Gastroesophageal sphincter (tissue), 4 donors: Measurements from ENCODE around the gene ORAI2. TPM values are rescaled to one million over a fixed set of nuclear protein-coding genes. Genes with fewer than 3 reads are reported as not detected.
"Not testable (repeated sequence)": the region's sequence is repeated elsewhere in the genome, so short reads cannot be mapped to it uniquely, and the experiment has no call there.

Source experiments
- ATAC-seq: fragments of 150-250 bp; one replicate; pipeline ENCODE4 v1.9.1; 2016; ENCODE audit warnings: mild to moderate bottlenecking, moderate library complexity
- H3K27ac ChIP-seq, 4 donors: fragments of 200-600 bp; sonication (generic) in 3 of 4; 1 replicate in 3 of 4; 2 replicates in 1 of 4; pipeline ENCODE4 v1.5.1; 2016 to 2019
- H3K27me3 ChIP-seq: fragments of 200-600 bp; sonication (generic); one replicate; pipeline ENCODE4 v1.5.1; 2019
- H3K36me3 ChIP-seq, 2 donors: fragments of 200-600 bp; sonication (generic); one replicate each; pipeline ENCODE4 v1.5.1; 2019; ENCODE audit warnings: control low read depth in 1 of 2
- H3K4me1 ChIP-seq, 3 donors: fragments of 200-600 bp; sonication (generic); 1 replicate in 2 of 3; 2 replicates in 1 of 3; pipeline ENCODE4 v1.5.1; 2016 to 2019; ENCODE audit warnings: control low read depth in 2 of 3
- H3K4me3 ChIP-seq, 2 donors: fragments of 200-600 bp; sonication (generic); one replicate each; pipeline ENCODE4 v1.5.1; 2019; ENCODE audit warnings: mild to moderate bottlenecking in 1 of 2, moderate library complexity in 1 of 2
- H3K9me3 ChIP-seq, 3 donors: fragments of 200-600 bp; sonication (generic); one replicate each; pipeline ENCODE4 v1.5.1; 2017 to 2019; ENCODE audit warnings: control low read depth in 2 of 3
- CTCF ChIP-seq, 4 experiments: fragments of 200-600 bp in 2 of 4; fragments of 450-650 bp in 2 of 4; sonication (generic) in 1 of 4; IDR thresholded peaks; one replicate each; pipeline ENCODE4 v1.5.1; 2017 to 2019; ENCODE audit warnings: antibody characterized with exemption in 4 of 4, mild to moderate bottlenecking in 2 of 4, moderate library complexity in 2 of 4
- EP300 ChIP-seq: sonication (generic); formaldehyde crosslinking; IDR thresholded peaks from one replicate; pipeline ENCODE4 v1.6.1; 2017; ENCODE audit warnings: antibody characterized with exemption, mild to moderate bottlenecking
- POLR2A ChIP-seq, 2 donors: fragments of 450-650 bp; IDR thresholded peaks; one replicate each; pipeline ENCODE4 v1.6.1; 2017; ENCODE audit warnings: antibody characterized with exemption in 2 of 2, mild to moderate bottlenecking in 2 of 2, moderate library complexity in 1 of 2
- POLR2AphosphoS5 ChIP-seq: sonication (generic); formaldehyde crosslinking; IDR thresholded peaks from one replicate; pipeline ENCODE4 v1.6.1; 2017; ENCODE audit warnings: antibody characterized with exemption
- WGBS, 2 donors: methylation state at CpG; one replicate each; pipeline ENCODE4 v1.1.5; 2018; ENCODE audit warnings: low coverage in 1 of 2; 5-methylcytosine and 5-hydroxymethylcytosine counted together
- total RNA-seq, 4 donors: library from RNA; depleted of rRNA; stranded (reverse); fragments of >200 nt; gene quantifications; one replicate each; pipeline ENCODE4 v1.1.0, GENCODE V29; 2016

The ORAI2 gene
- total RNA-seq, 4 donors from 2014 or later: 3.3 to 15.6 (median 6.7) TPM

GRCh38 chr7:102407910-102408309 is 25.5 kb upstream of the ORAI2 start:
- WGBS, 2 donors: 84 to 92% methylated on average over 4 to 5 of the region's 6 CpGs
- Histone ChIP-seq H3K36me3 (peaks cover 0 to 100% of the 10 kb centered on the region in 2 donors), H3K4me3 (no peak overlapping the region), H3K9me3 (peaks cover 0 to 6% (median 0%) of the 10 kb centered on the region in 3 donors), H3K27me3 (no peaks in the 10 kb centered on the region), H3K27ac (no peak overlapping the region), H3K4me1 (peaks cover 0 to 9% (median 0%) of the 10 kb centered on the region in 3 donors)
- ATAC-seq: no peak
- TF ChIP-seq POLR2A (IDR thresholded peaks at IDR 0.05) (no peak), POLR2AphosphoS5 (no peak), EP300 (no peak), CTCF (IDR thresholded peaks at IDR 0.05) (no peak)

DNA sequence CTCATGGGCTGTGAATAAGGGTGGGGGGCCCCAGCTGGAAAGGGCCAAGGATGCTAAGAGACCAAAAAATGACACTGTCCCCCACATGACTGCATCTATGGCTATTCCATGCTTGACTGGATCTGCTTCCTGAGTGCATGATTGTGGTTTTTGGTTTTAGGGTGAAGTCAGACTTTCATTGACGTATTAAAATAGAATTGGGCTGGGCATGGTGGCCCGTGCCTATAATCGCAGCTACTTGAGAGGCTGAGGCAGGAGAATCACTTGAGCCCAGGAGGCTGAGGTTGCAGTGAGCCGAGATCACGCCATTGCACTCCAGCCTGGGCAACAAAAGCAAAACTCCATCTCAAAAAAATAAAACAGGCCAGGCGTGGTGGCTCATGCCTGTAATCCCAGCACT is 24.8 kb upstream of the ORAI2 start:
- H3K27me3 ChIP-seq, H3K9me3 ChIP-seq, H3K4me3 ChIP-seq, H3K27ac ChIP-seq, ATAC-seq: not testable (repeated sequence)
- WGBS, 2 donors: 80 to 100% methylated on average over 1 to 3 of the region's 6 CpGs
- Histone ChIP-seq H3K36me3 (peaks cover 0 to 100% of the 10 kb centered on the region in 2 donors), H3K4me1 (peaks cover 0 to 15% (median 0%) of the 10 kb centered on the region in 3 donors)

DNA sequence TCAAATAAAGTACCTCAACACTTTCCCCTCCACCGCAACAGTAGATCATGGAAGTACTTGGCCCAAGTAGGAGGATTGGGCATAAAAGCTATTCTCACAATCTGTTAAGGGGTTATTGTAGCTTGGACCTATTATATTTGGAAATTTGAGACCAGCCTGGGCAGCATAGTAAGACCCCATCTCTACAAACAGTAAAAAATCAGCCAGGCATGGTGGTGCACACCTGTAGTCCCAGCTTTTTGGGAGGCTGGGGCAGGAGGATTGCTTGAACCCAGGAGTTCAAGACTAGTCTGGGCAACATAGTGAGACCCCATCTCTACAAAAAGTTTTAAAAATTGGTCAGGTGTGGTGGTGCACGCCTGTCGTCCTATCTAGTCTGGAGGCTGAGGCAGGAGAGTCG is 24.0 kb upstream of the ORAI2 start:
- no peaks in the 10 kb centered on the region for H3K27me3 ChIP-seq
- 96 to 100% methylated on average over 4 of the region's 4 CpGs for WGBS, 2 donors
- H3K27ac ChIP-seq: no peak overlapping the region
- TF ChIP-seq POLR2AphosphoS5 (no peak), CTCF (IDR thresholded peaks at IDR 0.05) (no peak), POLR2A (IDR thresholded peaks at IDR 0.05) (no peak), EP300 (no peak)
- peaks cover 0 to 15% (median 0%) of the 10 kb centered on the region in 3 donors for H3K4me1 ChIP-seq
- peaks cover 0 to 6% (median 0%) of the 10 kb centered on the region in 3 donors for H3K9me3 ChIP-seq
- peaks cover 0 to 100% of the 10 kb centered on the region in 2 donors for H3K36me3 ChIP-seq
- no peak overlapping the region for H3K4me3 ChIP-seq
- ATAC-seq: no peak

GRCh38 chr7:102410123-102410522 is 23.3 kb upstream of the ORAI2 start:
- ATAC-seq: no peak
- no peak overlapping the region for H3K27ac ChIP-seq
- H3K27me3 ChIP-seq: no peaks in the 10 kb centered on the region
- peaks cover 0 to 100% of the 10 kb centered on the region in 2 donors for H3K36me3 ChIP-seq
- H3K4me1 ChIP-seq: peaks cover 0 to 15% (median 0%) of the 10 kb centered on the region in 3 donors
- no peak overlapping the region for H3K4me3 ChIP-seq
- peaks cover 0 to 6% (median 0%) of the 10 kb centered on the region in 3 donors for H3K9me3 ChIP-seq
- WGBS, 2 donors: 78% methylated on average over 3 of the region's 6 CpGs; no CpG with 5 or more reads in 1 of the 2 donors
- TF ChIP-seq POLR2A (IDR thresholded peaks at IDR 0.05) (no peak), EP300 (no peak), CTCF (IDR thresholded peaks at IDR 0.05) (no peak), POLR2AphosphoS5 (no peak)

GRCh38 chr7:102410918-102411317 is 22.5 kb upstream of the ORAI2 start:
- H3K27ac ChIP-seq: no peak overlapping the region
- H3K4me1 ChIP-seq: peaks cover 0 to 15% (median 0%) of the 10 kb centered on the region in 3 donors
- H3K9me3 ChIP-seq: peaks cover 0 to 6% (median 0%) of the 10 kb centered on the region in 3 donors
- no peak for ATAC-seq
- TF ChIP-seq EP300 (no peak), POLR2AphosphoS5 (no peak), CTCF (IDR thresholded peaks at IDR 0.05) (no peak), POLR2A (IDR thresholded peaks at IDR 0.05) (no peak)
- H3K4me3 ChIP-seq: no peak overlapping the region
- H3K36me3 ChIP-seq: peaks cover 0 to 100% of the 10 kb centered on the region in 2 donors
- no peaks in the 10 kb centered on the region for H3K27me3 ChIP-seq
- WGBS, 2 donors: 96 to 100% methylated on average over 1 to 5 of the region's 5 CpGs
